ENCODE data around the gene SH3PXD2B.

- TF ChIP-seq EZH2 (IDR thresholded peaks at IDR 0.05; ENCODE audit: low read length, missing control alignments) (no peak), CTCF (conservative IDR thresholded peaks at IDR 0.05 in 1 of 2, IDR thresholded peaks at IDR 0.05 in 1 of 2; ENCODE audit: low read depth in 1 of 2, low read length in 2 of 2) (no peak)
Measured at GRCh38 chr5:172410160-172410559, 44.2 kb downstream of the SH3PXD2B start.
